HG03045 (cell line): Measurements from ENCODE around the gene CERS6.
A peak's percentile ranks its signal among the peaks of the same experiment; 100 is the strongest.
"Not testable (repeated sequence)": the region's sequence is repeated elsewhere in the genome, so short reads cannot be mapped to it uniquely, and the experiment has no call there.

Source experiments
- ATAC-seq: cut with Tn5 transposase; IDR thresholded peaks from one replicate; pipeline ENCODE4 v1.9.1; 2021; ENCODE audit warnings: mild to moderate bottlenecking, moderate library complexity; ENCODE audit not compliant: unreplicated experiment

CERS6 gene

DNA sequence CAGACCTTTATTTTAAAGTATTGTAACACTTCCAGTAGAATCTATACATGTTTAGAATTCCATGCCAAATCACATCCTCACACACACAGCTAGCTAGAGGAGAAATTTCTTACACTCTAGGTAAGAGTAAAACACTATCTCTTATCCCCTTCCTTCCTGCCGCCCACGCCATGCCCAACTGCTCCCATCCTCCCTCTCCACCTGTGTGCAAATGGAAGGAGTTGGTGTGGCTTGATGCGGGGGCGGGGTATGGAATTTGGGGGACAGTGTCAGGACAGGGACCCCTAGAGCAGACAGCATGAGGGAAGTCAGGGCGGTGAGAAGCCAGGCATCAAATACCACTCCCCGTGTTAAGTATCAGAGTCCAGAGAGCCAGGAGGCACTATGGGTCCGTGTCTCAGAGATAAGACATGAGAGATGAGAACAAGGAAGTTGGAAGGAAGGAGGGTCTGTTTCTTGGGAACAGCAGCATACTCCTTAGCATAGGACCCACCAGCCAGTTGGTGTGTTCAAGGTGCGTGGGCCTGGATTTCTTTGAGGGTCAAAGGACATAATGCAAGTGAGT, 297.8 kb downstream of the CERS6 start:
- no peak for ATAC-seq

DNA sequence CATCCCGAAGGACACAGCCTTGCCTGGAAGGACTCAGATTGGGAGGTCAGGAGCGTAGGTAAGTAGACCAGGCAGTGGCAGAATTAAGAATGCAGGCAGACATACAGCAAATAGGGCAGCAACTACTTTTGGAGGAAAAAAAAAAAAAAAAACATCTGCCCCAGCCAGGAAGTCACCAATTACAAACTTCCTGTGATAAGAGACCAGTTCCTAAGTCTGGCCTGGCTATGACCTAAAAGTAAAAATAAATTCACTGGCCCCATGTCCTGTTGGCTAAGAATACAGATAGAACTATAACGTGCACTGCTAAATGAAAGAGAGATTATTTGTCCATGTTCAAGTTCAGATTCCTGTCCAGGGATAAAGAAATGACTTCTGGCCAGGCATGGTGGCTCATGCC, 301.2 kb downstream of the CERS6 start:
- ATAC-seq: no peak

DNA sequence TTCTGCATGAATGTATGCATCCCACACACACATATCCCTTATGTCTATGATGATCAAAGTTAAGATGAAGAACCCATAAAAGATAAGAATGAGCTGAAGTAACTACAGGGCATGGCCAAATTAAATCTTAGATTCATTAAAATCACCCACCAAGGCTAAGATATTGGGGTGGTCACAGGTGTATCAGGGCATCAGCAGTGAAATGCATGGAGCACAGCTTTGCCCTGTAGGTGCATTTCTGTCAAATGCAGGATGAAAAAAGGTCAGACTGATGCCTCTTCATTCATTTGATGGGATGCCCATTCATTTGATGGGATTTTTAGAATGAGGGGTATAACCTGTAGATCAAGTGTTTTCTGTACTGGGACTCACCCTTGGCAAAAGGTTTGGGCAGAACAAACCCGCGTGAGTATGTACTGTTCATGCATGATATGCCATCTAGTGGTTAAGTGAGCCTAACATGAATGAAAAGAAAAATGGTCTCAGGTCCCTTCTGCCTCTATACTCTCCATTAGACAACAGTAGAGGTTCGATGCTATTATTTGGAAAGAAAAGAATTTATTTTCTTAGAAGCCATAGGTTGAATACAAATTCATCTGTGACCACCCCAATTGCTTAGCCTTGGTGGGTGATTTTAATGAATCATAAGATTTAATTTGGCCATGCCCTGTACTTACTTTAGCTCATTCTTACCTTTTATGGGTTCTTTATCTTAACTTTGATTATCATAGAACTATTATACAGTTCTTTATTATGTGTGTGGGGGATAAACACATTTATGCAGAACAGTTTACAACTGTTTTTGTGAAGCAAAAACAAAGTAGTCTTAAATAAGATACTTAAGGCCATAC, 303.1 kb downstream of the CERS6 start:
- ATAC-seq: no peak

DNA sequence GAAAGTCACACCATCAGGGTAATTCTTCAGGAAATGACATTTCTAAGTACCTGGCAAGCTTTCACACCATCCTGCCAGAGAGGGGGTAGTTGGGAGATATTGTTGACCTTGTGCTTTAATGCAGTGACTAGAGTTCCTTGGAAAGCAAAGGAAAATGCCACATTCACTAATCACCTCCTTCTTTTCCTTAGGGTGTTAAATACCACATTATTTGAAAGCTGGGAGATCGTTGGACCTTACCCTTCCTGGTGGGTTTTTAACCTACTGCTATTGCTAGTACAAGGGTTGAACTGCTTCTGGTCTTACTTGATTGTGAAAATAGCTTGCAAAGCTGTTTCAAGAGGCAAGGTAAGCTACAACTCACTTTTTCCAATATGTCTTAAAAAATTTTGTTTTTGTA, 309.3 kb downstream of the CERS6 start:
- ATAC-seq: no peak

DNA sequence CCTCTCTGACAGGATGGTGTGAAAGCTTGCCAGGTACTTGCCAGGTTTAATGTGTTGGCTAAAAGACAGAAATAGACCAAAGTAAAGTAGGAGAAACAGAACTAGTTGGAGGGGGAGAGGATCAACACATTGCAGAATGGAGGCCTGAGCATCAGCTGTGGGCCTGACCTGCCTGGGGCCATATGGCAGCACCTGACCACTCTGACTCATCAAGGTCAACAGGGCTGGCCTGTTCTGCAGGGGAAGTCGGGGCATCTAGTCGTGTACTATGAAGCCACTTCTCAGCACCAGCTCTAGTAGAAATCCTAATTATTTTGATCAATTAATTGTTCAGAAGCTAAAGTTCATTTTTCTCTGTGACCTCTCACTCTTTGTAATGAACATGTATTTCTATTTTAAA, 310.5 kb downstream of the CERS6 start:
- ATAC-seq: no peak

DNA sequence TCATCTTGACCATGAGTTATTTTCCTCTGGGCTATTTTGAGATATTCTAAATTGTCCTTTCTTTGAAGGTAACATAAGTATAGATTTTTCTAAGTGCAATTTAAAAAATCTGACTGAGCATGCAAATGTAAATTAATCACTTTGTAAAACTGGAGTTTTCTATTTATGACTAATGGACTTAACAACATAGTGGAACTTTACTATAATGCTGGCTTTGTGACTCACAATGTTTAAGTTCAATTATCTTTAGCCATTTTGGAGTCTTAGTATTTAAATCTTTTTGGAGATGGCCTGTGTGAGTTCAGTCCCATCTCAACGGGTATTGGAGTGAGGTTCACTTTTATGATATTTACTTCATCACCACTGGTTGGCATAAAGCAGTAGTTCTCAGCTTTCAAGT, 311.2 kb downstream of the CERS6 start:
- no peak for ATAC-seq

DNA sequence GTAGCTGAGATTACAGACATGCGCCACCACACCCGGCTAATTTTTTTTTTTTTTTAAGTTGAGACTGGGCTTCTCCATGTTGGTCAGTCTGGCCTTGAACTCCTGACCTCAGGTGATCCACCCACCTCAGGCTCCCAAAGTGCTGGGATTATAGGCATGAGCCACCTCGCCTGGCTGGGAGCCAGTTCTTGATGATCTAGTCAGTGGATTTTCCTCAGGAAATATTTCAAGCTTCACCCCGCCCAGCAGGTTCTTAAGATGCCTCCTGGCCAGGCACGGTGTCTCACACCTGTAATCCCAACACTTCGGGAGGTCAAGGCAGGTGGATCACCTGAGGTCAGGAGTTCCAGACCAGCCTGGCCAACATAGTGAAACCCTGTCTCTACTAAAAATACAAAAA, 312.3 kb downstream of the CERS6 start:
- not testable (repeated sequence) for ATAC-seq

DNA sequence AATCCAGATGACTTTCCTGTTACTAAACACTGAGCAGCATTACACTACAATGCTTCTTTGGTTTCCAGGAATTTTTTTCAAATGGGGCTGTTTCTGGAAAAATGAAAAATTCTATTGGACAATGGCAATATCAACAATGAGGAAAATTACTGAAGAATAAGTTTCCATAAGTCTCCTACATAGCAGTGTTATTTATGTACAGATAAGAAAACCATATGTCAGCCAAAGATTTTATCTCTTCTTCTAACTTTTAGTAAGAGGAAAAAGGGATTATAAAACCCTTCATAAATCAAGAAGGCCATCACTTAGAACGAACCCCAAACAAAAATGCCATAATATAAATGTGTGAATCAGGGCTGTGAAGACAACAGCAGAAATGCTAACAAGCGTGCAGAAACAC, 314.7 kb downstream of the CERS6 start:
- no peak for ATAC-seq

DNA sequence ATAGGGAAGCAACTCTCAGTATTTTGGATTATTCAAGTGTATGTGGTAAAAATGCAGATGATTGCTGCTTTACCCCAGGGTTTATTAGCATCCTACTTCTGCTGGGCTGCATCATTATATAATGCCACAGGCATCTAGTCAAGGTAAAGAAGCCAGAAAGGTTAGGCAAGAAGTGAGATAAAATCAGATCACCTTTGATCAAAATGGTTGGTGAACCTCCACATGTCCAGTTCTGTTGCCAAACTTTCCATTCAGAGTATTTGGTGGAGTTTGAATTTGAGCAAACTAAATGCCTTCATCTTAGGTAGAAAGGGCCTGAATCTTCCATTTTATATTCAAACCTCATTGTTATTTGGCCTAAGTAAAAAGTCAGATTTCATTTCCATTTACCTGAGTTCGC, 316.6 kb downstream of the CERS6 start:
- no peak for ATAC-seq

DNA sequence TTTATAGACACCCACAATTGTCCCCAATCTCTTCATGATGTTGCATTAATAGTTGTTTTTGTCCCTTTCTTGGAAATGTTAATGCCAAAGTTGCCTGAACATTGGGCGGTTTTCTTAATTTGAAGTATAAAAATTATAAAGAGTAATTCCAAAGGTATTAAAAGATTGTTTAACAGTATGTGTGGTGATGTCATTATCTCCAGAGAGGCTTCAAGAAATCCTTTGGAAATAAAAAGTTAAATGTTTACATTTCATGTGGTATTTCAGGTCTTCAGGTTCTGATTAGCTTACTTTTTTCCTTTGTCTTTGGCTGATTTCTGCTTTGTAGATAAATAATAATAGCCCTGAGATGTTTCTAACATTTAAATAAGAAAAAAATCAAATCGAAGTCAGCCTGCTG, 317.1 kb downstream of the CERS6 start:
- ATAC-seq: no peak

DNA sequence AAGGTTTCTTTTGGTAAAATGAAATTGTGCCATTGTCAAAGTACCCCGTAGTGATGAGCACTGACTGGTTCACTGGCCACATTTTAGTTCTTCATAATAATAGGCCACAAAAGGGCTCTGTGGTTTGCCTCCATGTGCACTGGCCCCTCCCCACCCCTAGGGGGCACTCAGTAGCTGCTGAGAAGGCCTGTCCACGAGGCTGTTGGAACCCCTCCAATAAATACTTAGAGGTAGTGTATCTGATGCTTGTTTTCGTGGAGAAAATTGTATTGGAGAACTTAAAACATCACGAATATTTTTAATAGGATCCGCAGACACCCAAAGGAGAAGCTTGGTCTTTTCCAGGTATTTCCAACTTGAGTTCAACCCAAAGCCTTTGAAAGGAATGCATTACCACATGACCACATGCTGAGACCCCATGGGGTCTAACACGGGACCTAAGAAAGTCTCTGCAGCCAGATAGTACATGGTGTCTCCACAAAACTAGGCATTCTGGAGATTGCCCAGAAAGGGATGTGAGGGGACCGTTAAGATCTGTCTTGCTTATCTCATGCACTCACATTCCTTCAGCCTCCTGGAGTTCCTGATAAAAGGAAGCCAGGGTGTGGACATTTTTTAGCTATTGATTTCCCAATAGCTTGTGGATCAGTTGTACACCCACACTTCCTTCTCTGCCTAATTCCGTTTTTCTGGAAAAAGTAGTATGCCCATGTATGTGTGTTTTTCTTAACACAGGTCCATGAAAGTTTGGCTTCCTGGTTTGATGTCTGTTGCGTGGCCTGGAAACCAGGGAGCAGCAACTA, 317.8 kb downstream of the CERS6 start:
- peak; percentile 60 for ATAC-seq

DNA sequence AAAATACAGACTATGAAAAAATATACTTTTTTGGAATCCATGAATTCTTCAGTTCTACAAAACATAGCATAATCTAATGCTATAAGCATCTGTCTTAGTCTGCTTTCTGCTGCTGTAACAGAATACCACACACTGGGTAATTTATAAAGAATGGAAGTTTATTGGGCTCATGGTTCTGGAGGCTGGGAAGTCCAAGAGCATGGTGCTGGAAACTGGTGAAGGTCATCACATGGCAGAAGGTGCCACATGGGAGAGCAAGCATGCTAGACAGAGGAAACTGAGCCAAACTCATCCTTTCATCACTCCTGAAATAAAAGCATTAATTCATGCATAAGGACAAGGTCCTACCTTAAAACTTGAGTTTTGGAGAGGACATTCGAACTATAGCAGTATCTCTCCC, 319.8 kb downstream of the CERS6 start:
- ATAC-seq: no peak

DNA sequence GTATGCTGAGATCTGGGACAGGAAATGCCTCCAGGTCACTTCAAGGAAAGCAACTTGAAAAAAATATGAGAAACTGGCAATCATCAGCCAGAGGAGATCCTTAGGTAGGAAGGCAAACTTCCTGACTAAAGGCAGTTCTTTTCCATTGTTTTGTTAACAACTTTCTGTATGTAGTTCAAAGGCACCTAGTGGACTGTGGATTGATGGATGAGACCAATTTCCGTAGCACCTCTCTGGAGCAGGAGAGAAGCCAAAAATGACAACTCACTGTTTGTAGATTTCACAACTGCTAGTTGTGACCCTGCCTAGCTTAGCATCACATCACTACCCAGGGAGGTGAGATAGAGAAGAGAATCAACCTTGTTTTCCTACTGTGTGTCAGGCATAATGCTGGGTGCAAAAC, 324.6 kb downstream of the CERS6 start:
- no peak for ATAC-seq

DNA sequence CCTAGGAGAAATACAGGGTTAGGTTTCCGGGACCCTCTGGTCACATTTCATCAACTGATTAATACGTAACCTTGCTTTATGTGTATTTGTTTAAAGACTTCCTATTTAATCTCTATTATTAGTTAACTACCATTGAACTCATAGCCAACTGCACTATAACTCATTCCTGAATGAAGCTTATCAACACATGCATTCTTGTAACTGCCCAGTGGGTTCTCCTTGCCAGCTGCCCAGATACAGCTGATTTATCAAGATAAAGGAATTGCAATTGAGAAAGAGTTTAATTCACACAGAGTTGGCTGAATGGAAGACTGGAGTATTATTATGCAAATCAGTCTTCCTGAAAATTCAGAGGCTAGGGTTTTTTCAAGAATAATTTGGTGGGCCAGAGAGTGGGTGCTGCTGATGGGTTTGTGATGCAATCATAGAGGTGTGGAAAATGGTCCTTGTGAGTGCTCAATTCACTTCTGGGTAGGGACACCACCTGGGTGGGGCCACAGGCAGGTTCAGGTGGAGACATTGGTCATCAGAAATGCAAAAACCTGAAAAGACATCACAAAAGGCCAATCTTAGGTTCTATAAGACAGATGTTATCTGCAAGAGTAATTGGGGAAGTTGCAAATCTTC, 325.2 kb downstream of the CERS6 start:
- ATAC-seq: no peak

DNA sequence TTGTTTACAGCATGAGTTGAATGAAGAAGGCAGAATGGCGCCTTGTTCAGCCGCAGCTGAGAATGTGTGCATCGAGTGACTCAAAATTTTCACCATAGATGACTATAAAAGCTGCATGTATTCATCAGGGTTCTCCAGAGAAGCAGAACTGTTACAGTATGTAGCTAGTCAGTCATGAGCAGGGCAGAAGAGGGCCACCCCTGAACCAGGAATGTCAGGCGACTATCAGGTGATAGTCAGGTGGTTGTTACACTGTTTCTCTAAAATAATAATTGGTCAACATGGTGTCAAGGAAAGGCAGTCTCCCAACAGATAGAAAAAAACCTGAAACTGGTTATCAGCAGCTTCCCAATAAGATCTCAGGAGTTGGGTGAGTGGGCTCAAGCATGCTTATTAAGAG, 326.2 kb downstream of the CERS6 start:
- ATAC-seq: no peak

DNA sequence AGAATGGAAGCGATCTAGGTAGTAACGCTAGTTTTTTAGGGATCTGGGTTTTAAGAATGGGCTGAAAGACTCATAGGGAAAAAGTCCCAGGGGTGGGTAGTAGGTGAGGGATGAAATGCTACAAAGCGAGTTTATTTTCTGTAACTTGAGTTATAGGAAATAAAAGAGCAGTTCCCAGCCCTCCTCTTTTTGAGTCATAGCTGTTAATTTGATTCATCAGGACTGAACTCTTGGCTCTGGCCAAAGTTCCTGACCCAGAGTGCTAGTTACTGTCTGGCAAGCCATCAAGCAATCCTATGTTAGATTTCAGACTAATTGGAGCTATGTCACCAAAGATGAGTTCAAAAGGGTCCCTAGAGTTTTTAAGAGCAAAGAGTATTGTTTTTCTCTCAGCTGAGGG, 328.9 kb downstream of the CERS6 start:
- ATAC-seq: no peak

DNA sequence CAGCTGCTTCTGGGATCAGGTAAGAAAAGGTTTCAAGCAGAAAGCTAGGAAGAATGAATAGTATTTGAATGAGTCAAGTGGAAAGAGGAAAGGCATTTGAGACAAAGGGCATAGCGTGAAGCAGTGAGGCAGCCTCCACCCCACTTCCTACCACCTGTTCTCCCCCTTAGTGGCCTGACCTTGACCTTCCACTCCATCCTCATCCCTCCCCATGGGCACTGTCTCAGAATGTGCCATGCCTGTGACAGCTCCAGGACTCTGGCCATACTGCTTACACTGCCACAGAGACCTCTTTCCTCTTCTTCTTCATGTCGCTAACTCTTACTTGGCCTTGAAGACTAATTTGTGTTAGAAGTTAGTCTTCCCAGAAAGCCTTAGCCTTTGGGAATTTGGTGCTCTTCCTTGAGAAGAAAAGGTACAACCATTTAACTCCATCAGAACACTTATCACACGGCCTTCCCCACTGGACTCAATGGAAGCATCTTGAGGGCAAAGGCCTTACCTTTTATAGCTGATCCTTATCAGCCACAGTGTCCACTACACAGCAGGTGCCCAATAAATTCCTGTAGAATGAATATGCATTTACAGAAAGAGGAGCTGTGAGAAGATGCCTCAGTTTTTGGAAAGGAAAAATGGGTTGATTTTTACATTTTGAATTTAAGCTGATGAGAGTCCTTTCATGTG, 331.2 kb downstream of the CERS6 start:
- ATAC-seq: no peak

DNA sequence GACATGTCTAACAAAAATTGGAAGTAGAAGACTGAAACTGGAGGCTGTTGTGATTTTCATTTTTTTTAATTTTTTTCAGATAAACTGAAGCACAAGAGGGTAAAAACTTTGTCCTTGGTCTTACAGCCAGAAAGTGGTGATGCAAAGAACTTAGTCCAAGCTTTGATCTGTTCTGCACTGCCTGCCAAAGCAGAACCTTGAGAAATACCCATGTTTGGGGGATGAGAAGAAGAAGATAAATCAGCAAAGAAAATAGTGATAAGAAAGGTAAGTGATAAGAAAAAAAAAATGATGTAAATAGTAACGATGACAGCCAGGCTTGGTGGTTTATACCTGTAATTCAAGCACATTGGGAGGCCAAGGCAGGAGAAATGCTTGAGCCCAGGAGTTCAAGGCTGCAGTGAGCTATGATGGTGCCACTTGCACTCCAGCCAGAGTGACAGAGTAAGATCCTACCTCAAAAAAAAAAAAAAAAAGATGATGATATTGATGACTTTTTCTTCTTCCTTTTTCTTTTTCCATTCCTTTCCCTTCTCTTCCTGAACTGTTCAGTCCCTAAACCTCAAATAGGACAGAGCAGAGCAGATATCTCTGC, 331.8 kb downstream of the CERS6 start:
- ATAC-seq: no peak

DNA sequence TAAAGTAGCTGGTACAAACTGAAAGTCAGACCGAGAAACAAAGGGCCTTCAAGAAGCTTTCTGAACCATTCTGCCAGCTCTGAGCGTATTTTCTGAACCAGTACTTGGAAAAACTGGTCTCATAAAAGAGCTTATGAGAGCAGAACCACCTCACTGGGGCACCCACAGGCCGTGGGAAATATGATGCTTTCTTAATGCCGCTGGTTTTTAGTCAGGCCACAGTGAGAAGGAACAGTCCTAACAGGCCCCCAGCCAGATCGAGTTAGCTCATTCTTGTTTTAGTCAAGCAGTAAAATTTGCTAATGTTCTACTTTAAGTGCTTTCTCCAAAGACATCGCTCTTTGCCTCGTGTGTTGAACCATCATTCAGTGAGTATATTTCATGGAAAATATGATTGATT, 333.7 kb downstream of the CERS6 start:
- no peak for ATAC-seq

DNA sequence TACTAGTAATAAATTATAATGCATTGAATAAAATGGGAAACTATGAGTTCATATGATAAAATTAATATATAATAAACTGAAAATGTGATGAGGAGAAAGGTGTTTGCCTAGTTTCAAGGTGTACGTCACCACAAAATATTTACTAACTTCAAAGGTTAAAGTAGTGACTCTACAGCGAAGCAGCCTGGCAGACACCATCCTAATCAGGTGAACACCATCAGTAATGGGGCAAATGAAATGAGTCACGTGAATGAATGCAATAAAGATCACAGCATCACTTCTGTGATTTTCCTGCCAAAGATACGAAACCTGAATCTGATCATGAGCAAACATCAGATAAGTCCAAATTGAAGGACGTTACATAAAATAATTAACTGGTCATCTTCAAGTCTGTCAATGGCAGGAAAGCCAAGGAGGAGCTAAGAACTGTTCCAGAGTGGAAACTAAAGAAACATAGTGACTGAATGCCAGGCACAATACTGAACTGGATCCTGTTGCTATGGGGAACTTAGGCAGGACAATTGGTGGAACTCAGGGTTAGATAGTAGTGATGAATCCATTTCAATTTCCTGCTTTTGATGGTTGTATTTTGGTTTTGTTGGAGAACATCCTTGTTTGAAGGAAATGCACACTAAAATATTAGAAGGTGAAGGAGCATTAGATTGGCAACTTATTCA, 334.3 kb downstream of the CERS6 start:
- no peak for ATAC-seq
